NCI-H1105 (cell line): ENCODE measurements around the gene IGLON5.

Source experiments
- DNase-seq: peaks from one replicate; lab custom pipeline; 2025; lab: John Stamatoyannopoulos, UW

The IGLON5 gene

GRCh38 chr19:51317968-51318367 lies 6.5 kb downstream of the IGLON5 start:
- no peak for DNase-seq

- no peak for DNase-seq
Observed at GRCh38 chr19:51318687-51319648, 7.5 kb downstream of the IGLON5 start.

- no peak for DNase-seq
Observed at GRCh38 chr19:51319649-51320279, 8.3 kb downstream of the IGLON5 start.

GRCh38 chr19:51320280-51320657 lies 8.8 kb downstream of the IGLON5 start:
- no peak for DNase-seq

GRCh38 chr19:51321799-51322198 lies 10.4 kb downstream of the IGLON5 start:
- DNase-seq: no peak

GRCh38 chr19:51323481-51324166 lies 12.2 kb downstream of the IGLON5 start:
- DNase-seq: no peak

- no peak for DNase-seq
Observed at GRCh38 chr19:51324167-51324481, 12.7 kb downstream of the IGLON5 start.

- no peak for DNase-seq
Observed at GRCh38 chr19:51325161-51325976, 13.9 kb downstream of the IGLON5 start.

GRCh38 chr19:51326216-51327065 lies 15.0 kb downstream of the IGLON5 start:
- no peak for DNase-seq

- DNase-seq: no peak
Observed at GRCh38 chr19:51327066-51328001, 15.9 kb downstream of the IGLON5 start.

- DNase-seq: no peak
Observed at GRCh38 chr19:51329411-51329810, 18.0 kb downstream of the IGLON5 start.

- no peak for DNase-seq
Observed at GRCh38 chr19:51330366-51330765, 18.9 kb downstream of the IGLON5 start.

- no peak for DNase-seq
Observed at GRCh38 chr19:51331193-51331592, 19.7 kb downstream of the IGLON5 start.

GRCh38 chr19:51331716-51332115 lies 20.3 kb downstream of the IGLON5 start:
- DNase-seq: no peak

GRCh38 chr19:51333836-51334460 lies 22.5 kb downstream of the IGLON5 start:
- DNase-seq: no peak

- DNase-seq: no peak
Observed at GRCh38 chr19:51337141-51337860, 25.9 kb downstream of the IGLON5 start.

- no peak for DNase-seq
Observed at GRCh38 chr19:51337861-51338562, 26.6 kb downstream of the IGLON5 start.
